Activated naive CD8-positive, alpha-beta T cell treated with anti-CD3 and anti-CD28 coated beads, Interleukin-2, amount 10 ng/mL, durations not matched to agents 7 days and 5 days (primary cell): Measurements from ENCODE around the gene ABCC1. TPM values are rescaled to one million over a fixed set of nuclear protein-coding genes. Genes with fewer than 3 reads are reported as not detected.
"Not testable (repeated sequence)": the region's sequence is repeated elsewhere in the genome, so short reads cannot be mapped to it uniquely, and the experiment has no call there.

Experiments used
- ATAC-seq: fragments of 150-1000 bp; cut with Tn5 transposase; one replicate; pipeline ENCODE4 v1.10.0; 2021; ENCODE audit warnings: low read depth, moderate library complexity
- POLR2A ChIA-PET: fragments of 350-600 bp; sonication (Branson Sonifier 250); formaldehyde crosslinking; loops from one replicate; lab custom pipeline; 2021; ENCODE audit warnings: antibody characterized with exemption; lab: Charles Lee
- DNase-seq: peaks from one replicate; pipeline ENCODE4 v3.0.0; 2021
- H3K27ac Mint-ChIP-seq: one replicate; pipeline ENCODE4 v1.8.0; 2022; ENCODE audit warnings: mild to moderate bottlenecking, mixed read lengths
- H3K27me3 Mint-ChIP-seq: one replicate; pipeline ENCODE4 v1.8.0; 2022; ENCODE audit warnings: mild to moderate bottlenecking, moderate library complexity, mixed read lengths
- H3K36me3 Mint-ChIP-seq: one replicate; pipeline ENCODE4 v1.8.0; 2021; ENCODE audit warnings: mild to moderate bottlenecking, mixed read lengths
- H3K4me1 Mint-ChIP-seq: one replicate; pipeline ENCODE4 v1.8.0; 2021; ENCODE audit warnings: mixed read lengths
- H3K4me3 Mint-ChIP-seq: one replicate; pipeline ENCODE4 v1.8.0; 2022; ENCODE audit warnings: mild to moderate bottlenecking, moderate library complexity, mixed read lengths
- H3K9me3 Mint-ChIP-seq: one replicate; pipeline ENCODE4 v1.8.0; 2021; ENCODE audit warnings: mixed read lengths
- total RNA-seq, 2 experiments: library from RNA; stranded (reverse); gene quantifications; one replicate each; pipeline ENCODE4 v1.2.3, GENCODE V29; 2021

ABCC1 gene
- total RNA-seq, 2 experiments from 2014 or later, result 55.2 to 62.5 TPM

- Mint-ChIP-seq H3K4me1 (no peaks in the 10 kb centered on the region), H3K36me3 (peaks cover 26% of the 10 kb centered on the region), H3K27me3 (no peaks in the 10 kb centered on the region), H3K4me3 (no peak overlapping the region), H3K27ac (no peak overlapping the region), H3K9me3 (no peaks in the 10 kb centered on the region)
- DNase-seq (no peak), ATAC-seq (no peak)
- POLR2A ChIA-PET, result no interaction called here
These were observed 140.8 kb downstream of the ABCC1 start for GRCh38 chr16:16090238-16090637.

GRCh38 chr16:16092925-16093627, 143.7 kb downstream of the ABCC1 start:
- no peak overlapping the region for H3K4me3 Mint-ChIP-seq
- H3K9me3 Mint-ChIP-seq, result no peaks in the 10 kb centered on the region
- ATAC-seq (no peak), DNase-seq (no peak)
- H3K36me3 Mint-ChIP-seq, result peaks cover 17% of the 10 kb centered on the region
- no peaks in the 10 kb centered on the region for H3K27me3 Mint-ChIP-seq
- POLR2A ChIA-PET, result no interaction called here
- H3K27ac Mint-ChIP-seq, result no peak overlapping the region
- H3K4me1 Mint-ChIP-seq, result no peaks in the 10 kb centered on the region

GRCh38 chr16:16093628-16094332, 144.4 kb downstream of the ABCC1 start:
- POLR2A ChIA-PET, result no interaction called here
- no peak for ATAC-seq

DNA sequence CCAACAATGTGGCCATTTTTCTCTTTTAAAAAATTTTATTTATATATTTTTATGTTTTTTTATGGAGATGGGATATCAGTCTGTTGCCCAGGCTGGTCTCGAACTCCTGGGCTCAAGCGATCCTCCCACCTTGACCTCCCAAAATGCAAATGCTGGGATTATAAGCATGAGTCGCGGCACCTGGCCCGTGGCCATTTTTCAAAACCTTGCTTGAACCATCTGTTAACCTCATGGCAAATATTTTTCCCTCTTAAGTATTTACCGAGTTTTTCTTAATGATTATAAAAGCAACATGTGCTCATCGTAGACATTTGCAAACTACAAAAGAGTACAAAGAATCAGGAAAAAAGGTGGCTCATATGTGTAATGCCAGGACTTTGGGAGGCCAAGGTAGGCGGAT, 146.2 kb downstream of the ABCC1 start:
- Mint-ChIP-seq H3K36me3 (peaks cover 30% of the 10 kb centered on the region), H3K4me1 (peaks cover 2% of the 10 kb centered on the region), H3K4me3 (no peak overlapping the region), H3K9me3 (no peaks in the 10 kb centered on the region), H3K27me3 (no peaks in the 10 kb centered on the region), H3K27ac (no peak overlapping the region)
- DNase-seq, result no peak
- no peak for ATAC-seq
- POLR2A ChIA-PET, result no interaction called here

More at GRCh38 chr16:16093628-16094332, 144.4 kb downstream of the ABCC1 start:
- no peaks in the 10 kb centered on the region for H3K4me1 Mint-ChIP-seq
- no peak for DNase-seq
- no peaks in the 10 kb centered on the region for H3K9me3 Mint-ChIP-seq
- no peaks in the 10 kb centered on the region for H3K27me3 Mint-ChIP-seq
- peaks cover 21% of the 10 kb centered on the region for H3K36me3 Mint-ChIP-seq
- no peak overlapping the region for H3K4me3 Mint-ChIP-seq
- H3K27ac Mint-ChIP-seq, result no peak overlapping the region

DNA sequence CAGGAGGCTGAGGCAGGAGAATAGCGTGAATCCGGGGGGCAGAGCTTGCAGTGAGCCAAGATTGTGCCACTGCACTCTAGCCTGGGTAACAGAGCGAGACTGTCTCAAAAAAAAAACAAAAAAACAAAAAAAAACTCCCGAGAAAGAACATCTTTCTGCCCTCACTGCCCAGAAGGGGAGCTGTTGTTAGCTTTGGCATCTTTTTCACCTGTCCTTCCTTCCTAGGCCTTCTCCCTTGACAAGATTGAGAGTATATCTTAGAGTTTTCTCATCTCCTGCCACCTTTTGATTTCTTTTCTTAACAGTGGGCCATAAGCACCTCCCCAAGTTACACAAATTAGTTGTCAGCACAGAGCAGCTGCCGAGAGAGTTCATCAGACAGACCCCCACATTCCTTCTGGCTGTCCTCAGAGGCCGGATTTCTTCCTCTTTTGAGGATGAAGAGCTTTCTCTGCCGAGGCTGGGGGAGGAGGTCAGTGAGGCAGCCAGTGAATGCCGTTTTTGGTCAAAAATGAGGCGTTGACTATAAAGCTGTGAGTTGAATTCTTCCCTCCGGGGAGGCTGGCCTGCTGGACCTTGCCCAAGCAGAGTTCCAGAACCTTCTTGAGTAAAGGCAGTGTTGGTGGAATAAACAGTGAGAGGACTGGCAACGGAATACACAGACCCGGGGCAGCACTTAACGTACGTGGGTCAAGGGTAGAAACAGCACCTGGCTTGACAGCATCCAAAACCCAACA, 146.9 kb downstream of the ABCC1 start:
- POLR2A ChIA-PET, result no interaction called here
- H3K27me3 Mint-ChIP-seq, result no peaks in the 10 kb centered on the region
- H3K36me3 Mint-ChIP-seq, result peaks cover 27% of the 10 kb centered on the region
- peaks cover 2% of the 10 kb centered on the region for H3K4me1 Mint-ChIP-seq
- H3K4me3 Mint-ChIP-seq, result no peak overlapping the region
- no peaks in the 10 kb centered on the region for H3K9me3 Mint-ChIP-seq
- H3K27ac Mint-ChIP-seq, result no peak overlapping the region
- ATAC-seq, result no peak
- DNase-seq, result no peak

- Mint-ChIP-seq H3K4me3 (no peak overlapping the region), H3K4me1 (peaks cover 2% of the 10 kb centered on the region), H3K36me3 (peaks cover 29% of the 10 kb centered on the region), H3K27me3 (no peaks in the 10 kb centered on the region), H3K9me3 (no peaks in the 10 kb centered on the region), H3K27ac (no peak overlapping the region)
- DNase-seq (no peak), ATAC-seq (no peak)
- POLR2A ChIA-PET, result no interaction called here
These were observed 147.4 kb downstream of the ABCC1 start for GRCh38 chr16:16096858-16097213.

DNA sequence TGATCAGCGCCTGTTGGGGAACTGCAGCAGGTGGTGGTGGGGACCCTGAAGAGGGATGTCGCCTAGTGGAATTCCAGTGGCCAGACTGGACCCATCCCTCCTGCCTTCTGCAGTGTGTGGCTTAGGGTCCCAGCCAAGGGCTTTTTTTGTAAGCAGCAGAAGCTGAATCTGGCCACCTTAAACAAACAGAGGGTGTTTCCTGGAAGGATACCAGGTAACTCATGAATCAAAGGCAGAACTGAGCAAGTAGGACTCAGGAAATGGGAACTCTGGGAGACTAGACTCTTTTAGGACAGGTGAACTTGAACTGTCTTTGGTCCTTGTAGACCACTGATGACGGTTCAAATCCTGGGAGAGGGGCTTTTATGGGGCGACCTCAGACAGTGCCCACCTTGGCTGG, 149.9 kb downstream of the ABCC1 start:
- H3K4me3 Mint-ChIP-seq, result no peak overlapping the region
- no peak for DNase-seq
- POLR2A ChIA-PET, result no interaction called here
- no peaks in the 10 kb centered on the region for H3K9me3 Mint-ChIP-seq
- no peaks in the 10 kb centered on the region for H3K27me3 Mint-ChIP-seq
- peaks cover 25% of the 10 kb centered on the region for H3K36me3 Mint-ChIP-seq
- H3K27ac Mint-ChIP-seq, result peak overlapping the region; percentile 13
- H3K4me1 Mint-ChIP-seq, result peaks cover 2% of the 10 kb centered on the region
- ATAC-seq, result no peak

DNA sequence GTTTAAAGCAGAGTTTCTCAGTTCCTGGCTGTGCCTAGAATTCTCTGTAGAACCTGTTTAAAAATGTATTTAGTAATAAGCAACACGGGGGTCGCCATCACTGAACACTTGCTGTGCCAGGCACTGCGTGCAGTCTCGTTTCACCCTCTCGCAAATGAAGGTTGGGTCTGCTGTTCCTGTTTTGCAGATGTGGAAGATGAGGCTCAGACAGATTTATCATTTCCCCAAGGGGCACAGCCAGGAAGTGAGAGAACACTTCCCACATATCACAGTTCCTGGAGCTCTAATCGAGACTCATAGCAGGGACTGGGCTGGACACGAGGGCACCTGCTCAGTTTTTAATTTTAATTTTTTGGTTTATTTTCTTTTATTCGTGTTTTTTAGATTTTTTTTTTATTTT, 151.2 kb downstream of the ABCC1 start:
- ATAC-seq, result no peak
- no peak overlapping the region for H3K4me3 Mint-ChIP-seq
- POLR2A ChIA-PET, result no interaction called here
- no peak overlapping the region for H3K27ac Mint-ChIP-seq
- no peaks in the 10 kb centered on the region for H3K27me3 Mint-ChIP-seq
- H3K9me3 Mint-ChIP-seq, result no peaks in the 10 kb centered on the region
- H3K4me1 Mint-ChIP-seq, result peaks cover 2% of the 10 kb centered on the region
- no peak for DNase-seq
- peaks cover 27% of the 10 kb centered on the region for H3K36me3 Mint-ChIP-seq

DNA sequence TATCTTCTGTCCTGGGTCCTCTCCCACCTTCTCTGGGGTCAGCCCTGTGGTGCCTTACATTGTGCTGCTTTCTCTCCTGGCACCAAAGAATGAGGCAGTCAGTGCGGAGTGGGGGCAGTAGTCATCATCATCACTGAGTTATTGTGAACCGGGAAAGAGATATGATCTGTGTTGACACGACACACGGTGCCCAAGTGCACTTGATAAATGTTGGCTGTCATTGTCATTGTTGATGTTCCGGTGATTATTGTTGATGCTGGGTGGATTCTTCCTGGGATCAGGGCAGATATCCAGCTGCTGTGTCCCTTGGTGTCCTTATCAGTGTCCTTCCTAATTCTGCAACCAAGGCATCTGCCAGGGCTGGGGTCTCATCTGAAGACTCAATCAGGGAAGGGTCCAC, 152.2 kb downstream of the ABCC1 start:
- POLR2A ChIA-PET, result no interaction called here
- no peak for ATAC-seq
- peaks cover 2% of the 10 kb centered on the region for H3K4me1 Mint-ChIP-seq
- H3K27me3 Mint-ChIP-seq, result no peaks in the 10 kb centered on the region
- H3K27ac Mint-ChIP-seq, result no peak overlapping the region
- peaks cover 27% of the 10 kb centered on the region for H3K36me3 Mint-ChIP-seq
- DNase-seq, result no peak
- H3K9me3 Mint-ChIP-seq, result no peaks in the 10 kb centered on the region
- no peak overlapping the region for H3K4me3 Mint-ChIP-seq

DNA sequence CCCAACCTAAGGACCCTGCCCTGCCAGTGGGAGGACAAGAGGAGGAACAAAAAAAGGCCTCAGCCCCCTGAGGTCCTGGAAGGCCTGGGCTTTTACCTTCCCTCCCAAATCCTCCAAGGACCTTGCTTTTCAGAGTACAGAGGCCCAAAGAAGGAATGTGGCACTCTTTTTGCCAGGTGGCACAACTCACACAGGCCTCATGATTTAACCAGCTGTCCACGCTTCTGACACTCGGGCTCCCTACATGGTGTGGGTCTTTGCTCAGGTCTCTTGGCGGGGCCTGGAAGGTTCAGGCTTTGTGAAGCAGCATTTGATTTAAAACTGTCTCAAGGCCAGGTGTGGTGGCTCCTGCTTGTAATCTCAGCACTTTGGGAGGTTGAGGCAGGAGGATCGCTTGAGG, 153.3 kb downstream of the ABCC1 start:
- POLR2A ChIA-PET, result no interaction called here
- no peak overlapping the region for H3K4me3 Mint-ChIP-seq
- no peaks in the 10 kb centered on the region for H3K27me3 Mint-ChIP-seq
- no peak for DNase-seq
- no peak overlapping the region for H3K27ac Mint-ChIP-seq
- peaks cover 28% of the 10 kb centered on the region for H3K36me3 Mint-ChIP-seq
- no peak for ATAC-seq
- no peaks in the 10 kb centered on the region for H3K9me3 Mint-ChIP-seq
- peaks cover 2% of the 10 kb centered on the region for H3K4me1 Mint-ChIP-seq

- ATAC-seq, H3K9me3 Mint-ChIP-seq, H3K27ac Mint-ChIP-seq, POLR2A ChIA-PET, H3K4me1 Mint-ChIP-seq, DNase-seq, H3K27me3 Mint-ChIP-seq, H3K4me3 Mint-ChIP-seq: not testable (repeated sequence)
- peaks cover 21% of the 10 kb centered on the region for H3K36me3 Mint-ChIP-seq
These were observed 154.9 kb downstream of the ABCC1 start for GRCh38 chr16:16104132-16104803.

GRCh38 chr16:16104804-16105141, 155.4 kb downstream of the ABCC1 start:
- H3K4me3 Mint-ChIP-seq, ATAC-seq, H3K27ac Mint-ChIP-seq, DNase-seq, POLR2A ChIA-PET, H3K9me3 Mint-ChIP-seq, H3K4me1 Mint-ChIP-seq, H3K27me3 Mint-ChIP-seq: not testable (repeated sequence)
- H3K36me3 Mint-ChIP-seq, result peaks cover 17% of the 10 kb centered on the region

DNA sequence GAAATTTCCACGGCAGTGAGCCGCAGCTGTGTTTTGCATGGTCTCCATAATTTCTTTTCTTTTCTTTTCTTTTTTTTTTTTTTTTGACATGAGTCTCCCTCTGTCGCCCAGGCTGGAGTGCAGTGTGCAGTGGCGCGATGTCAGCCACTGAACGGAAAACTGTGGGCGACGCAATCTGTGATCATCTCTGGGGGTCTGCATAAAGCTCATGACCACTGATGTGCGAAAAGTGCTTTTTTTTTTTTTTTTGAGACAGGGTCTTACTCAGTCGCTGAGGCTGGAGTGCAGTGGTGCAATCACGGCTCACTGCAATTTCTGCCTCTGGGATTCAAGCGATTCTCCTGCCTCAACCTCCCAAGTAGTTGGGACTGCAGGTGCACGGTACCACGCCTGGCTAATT, 156.2 kb downstream of the ABCC1 start:
- DNase-seq, result no peak
- no peaks in the 10 kb centered on the region for H3K4me1 Mint-ChIP-seq
- H3K4me3 Mint-ChIP-seq, result no peak overlapping the region
- POLR2A ChIA-PET, result no interaction called here
- H3K9me3 Mint-ChIP-seq, result no peaks in the 10 kb centered on the region
- peaks cover 16% of the 10 kb centered on the region for H3K36me3 Mint-ChIP-seq
- H3K27me3 Mint-ChIP-seq, result no peaks in the 10 kb centered on the region
- ATAC-seq, result no peak
- no peak overlapping the region for H3K27ac Mint-ChIP-seq
